Stomach (tissue), 9 donors: ENCODE results near the gene VTI1A. TPM values are rescaled to one million over a fixed set of nuclear protein-coding genes. Genes with fewer than 3 reads are reported as not detected.

Experiments used
- DNase-seq, 2 donors: peaks; one replicate each; pipeline versions ENCODE4 v3.0.0 to v3.0.0-alpha.2; 2013 to 2019
- H3K27ac ChIP-seq, 5 donors: fragments of 200-600 bp in 4 of 5; sonication (generic) in 4 of 5; one replicate each; pipeline ENCODE4 v1.5.1; 2013 to 2019; ENCODE audit warnings: mild to moderate bottlenecking in 1 of 5, moderate library complexity in 1 of 5
- H3K27me3 ChIP-seq, 3 donors: fragments of 200-600 bp; sonication (generic); one replicate each; pipeline ENCODE4 v1.5.1; 2017 to 2019; ENCODE audit warnings: mixed run types in 1 of 3
- H3K36me3 ChIP-seq, 4 donors: fragments of 200-600 bp; sonication (generic); 1 replicate in 3 of 4; 2 replicates in 1 of 4; pipeline ENCODE4 v1.5.1; 2016 to 2019
- H3K4me1 ChIP-seq, 4 donors: fragments of 200-600 bp; sonication (generic); one replicate each; pipeline ENCODE4 v1.5.1; 2016 to 2019
- H3K4me3 ChIP-seq, 4 donors: fragments of 200-600 bp; sonication (generic) in 3 of 4; one replicate each; pipeline ENCODE4 v1.5.1; 2016 to 2019; ENCODE audit warnings: mild to moderate bottlenecking in 1 of 4
- H3K9me3 ChIP-seq, 4 donors: fragments of 200-600 bp; sonication (generic); one replicate each; pipeline ENCODE4 v1.5.1; 2016 to 2019
- CTCF ChIP-seq, 7 experiments: fragments of 450-650 bp in 4 of 7; fragments of 200-600 bp in 3 of 7; sonication (generic) in 3 of 7; IDR thresholded peaks; one replicate each; pipeline ENCODE4 v1.5.1; 2016 to 2019; ENCODE audit warnings: antibody characterized with exemption in 7 of 7, control low read depth in 2 of 7, mild to moderate bottlenecking in 1 of 7
- EP300 ChIP-seq: sonication (generic); formaldehyde crosslinking; IDR thresholded peaks from one replicate; pipeline ENCODE4 v1.6.1; 2017; ENCODE audit warnings: antibody characterized with exemption
- POLR2A ChIP-seq, 4 donors: fragments of 450-650 bp; IDR thresholded peaks; one replicate each; pipeline ENCODE4 v1.6.1; 2016; ENCODE audit warnings: antibody characterized with exemption in 4 of 4, control low read depth in 2 of 4, mild to moderate bottlenecking in 1 of 4, moderate library complexity in 1 of 4
- POLR2AphosphoS5 ChIP-seq, 3 donors: sonication (generic); formaldehyde crosslinking; IDR thresholded peaks; one replicate each; pipeline ENCODE4 v1.6.1; 2016; ENCODE audit warnings: antibody characterized with exemption in 3 of 3
- WGBS, 5 donors: extraction: QIAGEN DNeasy Blood & Tissue Kit in 3 of 5; methylation state at CpG; one replicate each; pipeline versions ENCODE4 v1.1.5 to v1.1.7; 2013 to 2018; 5-methylcytosine and 5-hydroxymethylcytosine counted together
- intact Hi-C: fragments of 100-400 bp; cut with DNase I; formaldehyde crosslinking; loops from one replicate; pipeline ENCODE4 v1.15.1; 2023; ENCODE audit warnings: low total_unique reads
- polyA plus RNA-seq, 3 donors: library from polyadenylated mRNA; stranded (reverse); fragments of 200-250 nt; gene quantifications; one replicate each; pipeline ENCODE4 v1.2.3, GENCODE V29; 2013
- total RNA-seq, 5 donors: library from RNA; depleted of rRNA; stranded (reverse); fragments of >200 nt; gene quantifications; one replicate each; pipeline versions ENCODE4 v1.1.0 to v1.2.3, GENCODE V29; 2014 to 2016
- donor health status: healthy with polysubstance abuse.
- donor health status: Bipolar disorder and iron deficiency.
- donor health status: healthy.

VTI1A gene
- total and polyA plus RNA-seq, 8 donors: 6.5 to 222 (median 57.4) TPM

- H3K4me3 ChIP-seq: no peak overlapping the region
- no peak overlapping the region for H3K27ac ChIP-seq
- intact Hi-C loops: no loop called here
Measured at GRCh38 chr10:112785089-112785488, 338.1 kb downstream of the VTI1A start.

DNA sequence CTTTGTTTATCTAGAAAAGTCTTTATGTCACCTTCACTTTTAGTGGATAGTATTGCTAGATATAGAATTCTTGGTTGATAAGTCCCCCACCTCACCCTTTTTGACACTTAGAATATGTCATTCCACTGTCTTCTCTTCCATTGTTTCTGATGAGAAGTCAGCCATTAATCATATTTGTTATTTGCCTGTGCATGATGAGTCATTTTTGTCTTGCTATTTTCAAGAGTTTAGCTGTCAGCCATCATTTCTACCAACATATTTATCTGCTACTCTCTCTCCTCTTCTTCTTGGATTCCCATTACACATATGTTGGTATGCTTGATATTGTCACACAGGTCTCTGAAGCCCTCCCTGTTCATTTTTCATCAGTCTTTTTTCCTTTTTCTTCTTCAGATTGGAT lies 342.2 kb downstream of the VTI1A start:
- Histone ChIP-seq H3K27me3 (no peaks in the 10 kb centered on the region), H3K27ac (no peak overlapping the region), H3K4me3 (no peak overlapping the region), H3K36me3 (no peaks in the 10 kb centered on the region), H3K9me3 (peaks cover 0 to 11% (median 4%) of the 10 kb centered on the region in 4 donors), H3K4me1 (peaks cover 0 to 15% (median 7%) of the 10 kb centered on the region in 4 donors)
- no peak for DNase-seq
- no peak for TF ChIP-seq EP300
- TF ChIP-seq POLR2AphosphoS5 (IDR thresholded peaks at IDR 0.05): no peak
- no peak for TF ChIP-seq POLR2A (IDR thresholded peaks at IDR 0.05)
- no peak for TF ChIP-seq CTCF (IDR thresholded peaks at IDR 0.05)
- intact Hi-C loops: no loop called here

More at GRCh38 chr10:112785089-112785488, 338.1 kb downstream of the VTI1A start:
- H3K9me3 ChIP-seq: peaks cover 0 to 11% (median 4%) of the 10 kb centered on the region in 4 donors
- H3K36me3 ChIP-seq: no peaks in the 10 kb centered on the region
- no peak for DNase-seq
- H3K4me1 ChIP-seq: no peaks in the 10 kb centered on the region
- H3K27me3 ChIP-seq: no peaks in the 10 kb centered on the region
- no peak for TF ChIP-seq EP300
- TF ChIP-seq POLR2AphosphoS5 (IDR thresholded peaks at IDR 0.05): no peak
- TF ChIP-seq CTCF (IDR thresholded peaks at IDR 0.05): no peak
- no peak for TF ChIP-seq POLR2A (IDR thresholded peaks at IDR 0.05)

DNA sequence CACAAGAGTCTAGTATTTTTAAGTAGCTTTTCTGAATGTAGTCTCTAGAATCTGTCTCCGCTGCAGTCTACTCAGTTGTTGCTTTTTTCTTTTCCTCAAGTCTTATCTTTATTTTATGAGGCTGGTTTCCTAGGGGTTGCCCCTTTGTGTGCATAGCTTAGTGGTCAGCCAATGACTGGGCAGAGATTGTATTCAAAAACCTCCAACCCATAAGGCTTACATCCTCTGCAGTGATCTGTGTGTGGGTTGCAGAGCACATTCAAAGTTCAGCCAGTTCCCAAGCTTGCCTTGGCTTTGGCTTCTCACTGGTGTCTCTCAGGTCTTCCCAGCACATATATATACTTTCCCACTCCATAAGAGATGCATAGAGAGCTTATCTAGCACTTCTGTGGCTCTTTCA lies 343.0 kb downstream of the VTI1A start:
- Histone ChIP-seq H3K27me3 (no peaks in the 10 kb centered on the region), H3K4me3 (no peak overlapping the region), H3K27ac (no peak overlapping the region), H3K4me1 (peaks cover 0 to 15% (median 7%) of the 10 kb centered on the region in 4 donors), H3K9me3 (peaks cover 0 to 11% (median 4%) of the 10 kb centered on the region in 4 donors), H3K36me3 (no peaks in the 10 kb centered on the region)
- DNase-seq: no peak
- 96 to 100% (median 100%) methylated on average over 1 of the region's 1 CpG for WGBS, 5 donors
- no peak for TF ChIP-seq CTCF (IDR thresholded peaks at IDR 0.05)
- TF ChIP-seq POLR2A (IDR thresholded peaks at IDR 0.05): no peak
- TF ChIP-seq EP300: no peak
- no peak for TF ChIP-seq POLR2AphosphoS5 (IDR thresholded peaks at IDR 0.05)
- intact Hi-C loops: no loop called here

DNA sequence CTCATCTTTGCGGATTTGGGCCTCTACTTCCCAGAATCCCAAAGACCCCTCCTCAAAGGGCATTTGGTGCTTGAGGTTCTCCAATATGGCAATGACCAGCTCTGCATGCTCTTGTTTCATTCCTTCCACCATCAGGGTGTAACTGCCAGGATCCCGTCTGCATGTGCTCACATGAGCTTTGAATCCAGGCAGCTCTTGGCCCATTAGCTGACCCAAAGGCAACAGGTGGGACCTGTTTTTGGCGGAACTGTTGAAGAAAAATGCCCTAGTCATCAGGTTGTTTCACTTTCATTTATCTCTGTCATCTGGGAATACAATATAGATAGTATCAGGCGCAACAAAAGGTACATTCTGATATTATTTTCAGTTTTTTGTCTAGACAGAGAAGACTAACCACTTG lies 343.9 kb downstream of the VTI1A start:
- DNase-seq: no peak
- no peaks in the 10 kb centered on the region for H3K36me3 ChIP-seq
- H3K4me3 ChIP-seq: no peak overlapping the region
- H3K4me1 ChIP-seq: peaks cover 0 to 15% (median 7%) of the 10 kb centered on the region in 4 donors
- intact Hi-C loops: no loop called here
- TF ChIP-seq CTCF (IDR thresholded peaks at IDR 0.05): no peak
- TF ChIP-seq EP300: no peak
- no peak for TF ChIP-seq POLR2AphosphoS5 (IDR thresholded peaks at IDR 0.05)
- TF ChIP-seq POLR2A (IDR thresholded peaks at IDR 0.05): no peak
- no peaks in the 10 kb centered on the region for H3K27me3 ChIP-seq
- H3K27ac ChIP-seq: no peak overlapping the region
- H3K9me3 ChIP-seq: peaks cover 0 to 11% (median 4%) of the 10 kb centered on the region in 4 donors
- 90 to 99% (median 97%) methylated on average over 4 of the region's 4 CpGs for WGBS, 5 donors
